Adrenal gland (tissue), 5 donors: ENCODE measurements around the gene PTTG1IP.

Experiments used
- CTCF ChIP-seq, 6 experiments: fragments of 450-650 bp in 4 of 6; fragments of 200-600 bp in 2 of 6; sonication (generic) in 1 of 6; IDR thresholded peaks; 1 replicate in 5 of 6; 2 replicates in 1 of 6; pipeline versions ENCODE4 v1.5.1 to v1.8.0; 2016 to 2021; ENCODE audit warnings: antibody characterized with exemption in 6 of 6, mild to moderate bottlenecking in 2 of 6, moderate library complexity in 1 of 6
- POLR2A ChIP-seq, 2 donors: fragments of 450-650 bp; IDR thresholded peaks; one replicate each; pipeline ENCODE4 v1.6.1; 2017; ENCODE audit warnings: antibody characterized with exemption in 2 of 2, mild to moderate bottlenecking in 2 of 2, moderate library complexity in 1 of 2
- donor health status: DM: no; HTN: no; CAD: no.

- TF ChIP-seq POLR2A (IDR thresholded peaks at IDR 0.05) = no peak
- no peak for TF ChIP-seq CTCF (IDR thresholded peaks at IDR 0.05)
Observed at GRCh38 chr21:44838951-44839350, 34.5 kb downstream of the PTTG1IP start.
